Measurements from ENCODE around the gene PLXNA4. TPM values are rescaled to one million over a fixed set of nuclear protein-coding genes. Genes with fewer than 3 reads are reported as not detected.

Gene PLXNA4
- total and polyA plus RNA-seq, 9 of the 15 experiments (the other 6 are each of a cell fraction or from before 2014, with no cell fraction given): under 0.01 to 0.09 TPM; not detected in 7

- TF ChIP-seq MAZ (CRISPR knock-in tag; conservative IDR thresholded peaks at IDR 0.05 in 1 of 2, IDR thresholded peaks at IDR 0.05 in 1 of 2): no peak
- no peak for TF ChIP-seq TRIM28 (IDR thresholded peaks at IDR 0.05)
- TF ChIP-seq TARDBP (IDR thresholded peaks at IDR 0.05): no peak
- TF ChIP-seq SMAD1 (IDR thresholded peaks at IDR 0.05; ENCODE audit: low read depth, low read length, partially characterized antibody): no peak
- TF ChIP-seq, protein P1, sequence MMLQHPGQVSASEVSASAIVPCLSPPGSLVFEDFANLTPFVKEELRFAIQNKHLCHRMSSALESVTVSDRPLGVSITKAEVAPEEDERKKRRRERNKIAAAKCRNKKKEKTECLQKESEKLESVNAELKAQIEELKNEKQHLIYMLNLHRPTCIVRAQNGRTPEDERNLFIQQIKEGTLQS (IDR thresholded peaks at IDR 0.05): peak; percentile 70
- TF ChIP-seq, protein P1 (CRISPR knock-in tag; conservative IDR thresholded peaks at IDR 0.05): no peak
- TF ChIP-seq PBX2 (CRISPR knock-in tag; IDR thresholded peaks at IDR 0.05; ENCODE audit: low read depth): no peak
- peak; percentile 46 for TF ChIP-seq PBX2 (tag; conservative IDR thresholded peaks at IDR 0.05; ENCODE audit: low read depth)
- no peak for TF ChIP-seq ETV6 (IDR thresholded peaks at IDR 0.05; ENCODE audit: borderline replicate concordance in 1 of 2, low read depth in 2 of 2, low read length in 1 of 2)
- TF ChIP-seq ETV6 (CRISPR knock-in tag; IDR thresholded peaks at IDR 0.05; ENCODE audit: borderline replicate concordance): no peak
- no peak for TF ChIP-seq ZNF766 (CRISPR knock-in tag; conservative IDR thresholded peaks at IDR 0.05)
- TF ChIP-seq, protein P2, sequence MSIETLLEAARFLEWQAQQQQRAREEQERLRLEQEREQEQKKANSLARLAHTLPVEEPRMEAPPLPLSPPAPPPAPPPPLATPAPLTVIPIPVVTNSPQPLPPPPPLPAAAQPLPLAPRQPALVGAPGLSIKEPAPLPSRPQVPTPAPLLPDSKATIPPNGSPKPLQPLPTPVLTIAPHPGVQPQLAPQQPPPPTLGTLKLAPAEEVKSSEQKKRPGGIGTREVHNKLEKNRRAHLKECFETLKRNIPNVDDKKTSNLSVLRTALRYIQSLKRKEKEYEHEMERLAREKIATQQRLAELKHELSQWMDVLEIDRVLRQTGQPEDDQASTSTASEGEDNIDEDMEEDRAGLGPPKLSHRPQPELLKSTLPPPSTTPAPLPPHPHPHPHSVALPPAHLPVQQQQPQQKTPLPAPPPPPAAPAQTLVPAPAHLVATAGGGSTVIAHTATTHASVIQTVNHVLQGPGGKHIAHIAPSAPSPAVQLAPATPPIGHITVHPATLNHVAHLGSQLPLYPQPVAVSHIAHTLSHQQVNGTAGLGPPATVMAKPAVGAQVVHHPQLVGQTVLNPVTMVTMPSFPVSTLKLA (conservative IDR thresholded peaks at IDR 0.05): no peak
- TF ChIP-seq MEIS2 (IDR thresholded peaks at IDR 0.05; ENCODE audit: partially characterized antibody): peak; percentile 44
- no peak for TF ChIP-seq ZBTB11 (CRISPR knock-in tag; IDR thresholded peaks at IDR 0.05)
- TF ChIP-seq CEBPG (CRISPR knock-in tag; IDR thresholded peaks at IDR 0.05): no peak
- TF ChIP-seq CEBPG (tag; conservative IDR thresholded peaks at IDR 0.05 in 1 of 2, IDR thresholded peaks at IDR 0.05 in 1 of 2): peak in 1 of 2 experiments; percentile 78; a peak in 2 of 4 replicates
- no peak for TF ChIP-seq ZNF3 (CRISPR knock-in tag; IDR thresholded peaks at IDR 0.05)
- 0 out of 2 replicates have a peak, but pooled peaks have one; percentile 14 for TF ChIP-seq SMAD4 (CRISPR knock-in tag; conservative IDR thresholded peaks at IDR 0.05)
- no peak for TF ChIP-seq ATF1 (CRISPR knock-in tag; IDR thresholded peaks at IDR 0.05)
- TF ChIP-seq ATF1 (tag; IDR thresholded peaks at IDR 0.05): peak; percentile 38; the same call in 1 of the 2 replicates
- peak; percentile 88 for TF ChIP-seq ATF7 (IDR thresholded peaks at IDR 0.05)
Observed at GRCh38 chr7:132410385-132410784, 165.9 kb downstream of the PLXNA4 start (continued).
